22Rv1 (cell line): ENCODE measurements around the gene GJC2.

ENCODE experiments used
- ZFX ChIP-seq: fragments of 450-650 bp; IDR thresholded peaks from 2 replicates; pipeline ENCODE4 v1.6.1; 2017; ENCODE audit warnings: antibody characterized with exemption, borderline replicate concordance
- TF ChIP-seq, protein P1 (sequence below): fragments of 450-650 bp; IDR thresholded peaks from 2 replicates; pipeline ENCODE4 v1.5.1; 2017; ENCODE audit warnings: mild to moderate bottlenecking

DNA sequence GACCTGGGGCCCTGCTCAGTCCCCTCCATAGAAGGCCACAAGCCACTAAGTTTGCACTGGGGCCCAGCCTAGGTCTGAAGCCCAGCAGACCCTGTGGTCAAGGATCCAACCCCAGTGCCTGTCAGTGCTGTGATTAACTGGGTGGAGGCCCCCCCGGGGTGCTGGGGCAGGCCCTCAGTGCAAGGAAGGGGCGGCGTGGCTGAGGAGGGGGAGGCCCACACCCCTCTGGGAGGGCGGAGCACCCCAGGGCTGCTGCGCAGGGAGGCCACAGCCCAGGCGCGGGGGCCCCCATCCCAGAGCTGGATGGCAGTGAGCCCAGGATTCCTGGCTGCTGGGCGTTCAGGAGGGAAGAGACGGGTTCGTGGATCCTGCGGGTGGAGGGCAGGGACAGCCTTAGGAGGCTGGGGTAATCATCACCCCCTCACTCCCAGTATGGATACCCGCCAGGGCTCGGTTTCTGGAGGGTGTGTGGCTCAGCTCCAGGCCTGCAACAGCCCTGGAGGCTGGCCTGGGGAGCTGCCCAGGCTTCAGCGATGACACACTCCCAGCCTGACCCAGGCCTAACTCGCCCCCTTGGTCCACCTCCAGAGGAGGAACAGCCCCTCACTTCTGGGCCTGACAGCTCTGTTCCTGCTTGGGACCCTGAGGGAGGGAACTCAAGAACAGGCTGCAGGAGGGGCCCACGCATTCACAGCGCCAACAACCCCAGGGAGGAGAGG is 890 bp downstream of the GJC2 start:
- TF ChIP-seq, protein P1, sequence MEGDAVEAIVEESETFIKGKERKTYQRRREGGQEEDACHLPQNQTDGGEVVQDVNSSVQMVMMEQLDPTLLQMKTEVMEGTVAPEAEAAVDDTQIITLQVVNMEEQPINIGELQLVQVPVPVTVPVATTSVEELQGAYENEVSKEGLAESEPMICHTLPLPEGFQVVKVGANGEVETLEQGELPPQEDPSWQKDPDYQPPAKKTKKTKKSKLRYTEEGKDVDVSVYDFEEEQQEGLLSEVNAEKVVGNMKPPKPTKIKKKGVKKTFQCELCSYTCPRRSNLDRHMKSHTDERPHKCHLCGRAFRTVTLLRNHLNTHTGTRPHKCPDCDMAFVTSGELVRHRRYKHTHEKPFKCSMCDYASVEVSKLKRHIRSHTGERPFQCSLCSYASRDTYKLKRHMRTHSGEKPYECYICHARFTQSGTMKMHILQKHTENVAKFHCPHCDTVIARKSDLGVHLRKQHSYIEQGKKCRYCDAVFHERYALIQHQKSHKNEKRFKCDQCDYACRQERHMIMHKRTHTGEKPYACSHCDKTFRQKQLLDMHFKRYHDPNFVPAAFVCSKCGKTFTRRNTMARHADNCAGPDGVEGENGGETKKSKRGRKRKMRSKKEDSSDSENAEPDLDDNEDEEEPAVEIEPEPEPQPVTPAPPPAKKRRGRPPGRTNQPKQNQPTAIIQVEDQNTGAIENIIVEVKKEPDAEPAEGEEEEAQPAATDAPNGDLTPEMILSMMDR = no peak
- TF ChIP-seq ZFX = no peak
